Activated CD4-positive, CD25-positive, alpha-beta regulatory T cell treated with anti-CD3 and anti-CD28 coated beads, Interleukin-2, amount 50 U/mL, for 16 hours (primary cell): ENCODE results near the gene C20orf202.

Experiments used
- DNase-seq: peaks from one replicate; pipeline ENCODE4 v3.0.0-alpha.2; 2020; ENCODE audit warnings: low read depth, low spot score

C20orf202 gene

GRCh38 chr20:1184638-1185315 is 18.5 kb upstream of the C20orf202 start, which contains the start of gene TMEM74B:
Gene TMEM74B, minus strand, starts transcription at chr20:1184981. Its CDS starts 1,180 bp downstream, at chr20:1183801.
- DNase-seq: no peak

GRCh38 chr20:1185316-1185741 is 17.9 kb upstream of the C20orf202 start:
- no peak for DNase-seq

- DNase-seq: no peak
Measured at GRCh38 chr20:1185790-1186334, 17.4 kb upstream of the C20orf202 start.

- no peak for DNase-seq
Measured at GRCh38 chr20:1186367-1186991, 16.8 kb upstream of the C20orf202 start.

GRCh38 chr20:1187605-1188171 is 15.6 kb upstream of the C20orf202 start:
- DNase-seq: no peak

GRCh38 chr20:1188347-1188746 is 14.9 kb upstream of the C20orf202 start:
- DNase-seq: no peak

- no peak for DNase-seq
Measured at GRCh38 chr20:1189827-1190226, 13.4 kb upstream of the C20orf202 start.

GRCh38 chr20:1190847-1191246 is 12.4 kb upstream of the C20orf202 start:
- DNase-seq: no peak

GRCh38 chr20:1191299-1191698 is 12.0 kb upstream of the C20orf202 start:
- no peak for DNase-seq

GRCh38 chr20:1195226-1195625 is 8.0 kb upstream of the C20orf202 start:
- DNase-seq: no peak

GRCh38 chr20:1196634-1197033 is 6.6 kb upstream of the C20orf202 start:
- no peak for DNase-seq

- DNase-seq: no peak
Measured at GRCh38 chr20:1197801-1198200, 5.5 kb upstream of the C20orf202 start.

GRCh38 chr20:1198751-1199150 is 4.5 kb upstream of the C20orf202 start:
- no peak for DNase-seq

GRCh38 chr20:1199212-1199873 is 3.9 kb upstream of the C20orf202 start:
- no peak for DNase-seq

GRCh38 chr20:1199964-1200363 is 3.3 kb upstream of the C20orf202 start:
- DNase-seq: no peak

- DNase-seq: no peak
Measured at GRCh38 chr20:1203630-1204029, 376 bp downstream of the C20orf202 start.

GRCh38 chr20:1204113-1204512 is 859 bp downstream of the C20orf202 start:
- no peak for DNase-seq

- no peak for DNase-seq
Measured at GRCh38 chr20:1204576-1204975, 1.3 kb downstream of the C20orf202 start.

- no peak for DNase-seq
Measured at GRCh38 chr20:1205802-1206201, 2.5 kb downstream of the C20orf202 start.

- DNase-seq: no peak
Measured at GRCh38 chr20:1206366-1207148, 3.3 kb downstream of the C20orf202 start.

GRCh38 chr20:1207293-1207878 is 4.1 kb downstream of the C20orf202 start:
- DNase-seq: no peak
